GM18511 (cell line): ENCODE results near the gene EMD.

Experiments
- ATAC-seq: cut with Tn5 transposase; IDR thresholded peaks from one replicate; pipeline ENCODE4 v1.9.1; 2021; ENCODE audit warnings: mild to moderate bottlenecking, moderate library complexity; ENCODE audit not compliant: unreplicated experiment

EMD gene

GRCh38 chrX:154355094-154355775 is 23.9 kb upstream of the EMD start:
- ATAC-seq: no peak

GRCh38 chrX:154355776-154356140 is 23.3 kb upstream of the EMD start:
- ATAC-seq: no peak

DNA sequence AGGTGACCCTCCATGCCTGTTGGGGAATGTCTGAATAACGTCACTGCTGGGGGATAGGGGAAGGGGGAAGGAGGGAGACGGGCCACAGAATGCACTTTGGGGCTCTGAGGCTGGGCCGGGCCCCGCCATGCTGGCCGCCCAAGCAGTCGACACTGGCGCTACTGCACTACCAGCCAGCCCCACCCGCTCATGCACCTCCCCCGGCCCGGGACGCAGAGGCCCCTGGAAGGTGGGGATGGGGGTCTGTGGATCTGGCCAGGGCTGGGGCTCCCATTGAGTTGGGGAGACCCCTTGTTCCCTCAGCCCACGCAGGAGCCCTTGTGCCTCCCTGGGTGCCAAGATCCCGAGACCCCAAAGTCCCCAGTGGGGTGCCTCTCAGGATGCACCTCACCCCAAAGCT is 22.5 kb upstream of the EMD start:
- ATAC-seq: no peak

DNA sequence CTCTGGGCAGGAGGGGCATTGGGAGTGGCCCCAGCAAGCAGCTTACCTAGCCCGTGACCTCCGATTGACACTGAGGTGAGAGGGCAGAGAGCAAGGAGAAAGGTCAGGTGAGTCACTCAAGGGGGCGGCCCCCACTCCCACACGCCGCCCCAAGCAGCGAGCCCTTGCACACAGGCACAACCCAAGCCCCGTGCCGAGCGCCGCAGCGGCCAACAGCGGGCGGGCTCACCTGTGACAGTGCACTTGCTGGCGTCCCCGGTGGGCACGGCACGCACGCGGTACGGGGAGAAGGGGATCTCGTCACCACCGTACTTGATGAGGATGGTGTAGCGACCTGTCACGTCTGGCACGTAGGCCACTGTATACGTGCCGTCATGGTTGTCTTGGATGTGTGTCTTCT is 21.9 kb upstream of the EMD start:
- ATAC-seq: no peak

GRCh38 chrX:154358011-154358410 is 21.1 kb upstream of the EMD start:
- ATAC-seq: no peak

- ATAC-seq: no peak
Observed at GRCh38 chrX:154358829-154359228, 20.3 kb upstream of the EMD start.

GRCh38 chrX:154359362-154360154 is 19.5 kb upstream of the EMD start:
- no peak for ATAC-seq

DNA sequence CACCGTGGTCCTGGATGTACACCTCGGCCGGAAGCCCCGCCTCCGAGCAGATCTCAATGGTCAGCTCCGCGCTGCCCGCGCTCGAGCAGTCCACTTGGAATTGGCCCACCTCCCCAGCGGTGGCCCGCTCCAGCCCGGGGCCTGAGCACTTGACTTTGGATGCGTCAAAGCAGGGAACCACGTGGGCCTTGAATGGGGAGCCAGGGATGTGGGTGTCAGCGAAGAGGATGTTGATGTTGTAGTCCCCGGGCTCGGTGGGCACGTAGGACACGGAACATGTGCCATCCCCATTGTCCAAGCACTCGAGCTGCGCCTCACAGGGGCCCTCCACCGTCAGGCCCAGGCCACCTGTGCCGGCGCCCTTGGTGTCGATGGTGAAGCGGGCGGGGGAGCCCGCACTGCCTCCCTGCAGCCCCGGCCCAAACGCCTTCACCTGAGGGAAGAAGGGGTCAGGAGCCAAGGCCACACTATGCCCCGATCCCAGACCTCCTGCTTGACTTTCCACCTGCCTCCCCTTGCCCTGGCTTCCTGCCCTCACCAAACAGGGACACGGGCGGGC is 18.9 kb upstream of the EMD start:
- ATAC-seq: no peak

GRCh38 chrX:154362085-154362742 is 16.9 kb upstream of the EMD start:
- ATAC-seq: no peak

- ATAC-seq: no peak
Observed at GRCh38 chrX:154363706-154364439, 15.2 kb upstream of the EMD start.

- no peak for ATAC-seq
Observed at GRCh38 chrX:154365052-154365600, 14.0 kb upstream of the EMD start.

DNA sequence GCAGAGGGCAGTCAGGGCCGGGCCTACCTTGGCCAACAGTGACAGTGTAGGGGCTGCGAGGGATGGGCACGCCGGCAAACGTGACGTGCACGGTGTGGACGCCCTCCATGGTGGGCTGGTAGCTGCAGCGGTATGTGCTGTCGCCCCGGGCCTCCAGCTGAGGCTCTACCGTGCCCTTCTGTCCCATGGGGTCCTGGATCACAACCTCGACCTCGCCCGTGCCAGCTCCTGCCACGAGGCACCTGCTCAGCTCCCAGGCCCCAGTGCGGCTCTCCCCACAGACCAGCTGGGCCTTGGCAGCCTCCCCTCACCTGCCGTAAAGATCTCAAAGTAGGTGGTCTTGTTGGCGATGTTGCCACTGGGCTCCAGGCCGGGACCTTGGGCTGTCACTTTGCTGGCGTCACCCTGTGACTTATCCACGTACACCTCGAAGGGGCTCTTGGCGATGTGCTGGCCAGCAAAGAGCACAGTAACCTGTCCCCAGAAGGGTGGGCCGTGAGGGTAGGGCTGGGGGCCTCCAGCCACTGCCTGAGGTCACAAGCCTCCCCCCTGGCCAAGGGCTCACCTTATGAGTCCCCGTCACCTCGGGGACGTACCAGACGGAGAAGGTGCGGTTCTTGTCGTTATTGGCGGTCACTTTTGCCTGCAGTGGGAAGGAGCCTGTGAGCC is 13.0 kb upstream of the EMD start:
- no peak for ATAC-seq

DNA sequence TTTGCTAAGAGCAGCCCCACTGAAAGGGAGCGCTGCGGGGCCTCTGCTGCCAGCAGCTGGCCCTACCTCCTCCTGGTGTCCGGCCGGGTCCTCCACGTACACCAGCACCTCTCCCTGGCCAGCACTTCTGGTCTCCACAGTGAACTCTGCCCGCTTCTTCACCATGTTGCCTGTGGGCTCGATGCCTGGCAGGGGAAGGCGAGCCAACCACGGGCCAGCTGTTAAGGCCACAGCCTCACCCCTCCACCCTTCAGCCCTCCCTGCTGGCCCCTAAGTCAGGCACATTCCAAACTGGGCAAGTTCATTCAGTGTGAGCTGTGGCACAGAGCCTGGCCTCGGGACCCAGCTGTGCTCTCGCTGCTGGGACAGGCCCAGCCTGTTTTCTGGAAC is 12.4 kb upstream of the EMD start:
- no peak for ATAC-seq

GRCh38 chrX:154367474-154368308 is 11.4 kb upstream of the EMD start:
- no peak for ATAC-seq

DNA sequence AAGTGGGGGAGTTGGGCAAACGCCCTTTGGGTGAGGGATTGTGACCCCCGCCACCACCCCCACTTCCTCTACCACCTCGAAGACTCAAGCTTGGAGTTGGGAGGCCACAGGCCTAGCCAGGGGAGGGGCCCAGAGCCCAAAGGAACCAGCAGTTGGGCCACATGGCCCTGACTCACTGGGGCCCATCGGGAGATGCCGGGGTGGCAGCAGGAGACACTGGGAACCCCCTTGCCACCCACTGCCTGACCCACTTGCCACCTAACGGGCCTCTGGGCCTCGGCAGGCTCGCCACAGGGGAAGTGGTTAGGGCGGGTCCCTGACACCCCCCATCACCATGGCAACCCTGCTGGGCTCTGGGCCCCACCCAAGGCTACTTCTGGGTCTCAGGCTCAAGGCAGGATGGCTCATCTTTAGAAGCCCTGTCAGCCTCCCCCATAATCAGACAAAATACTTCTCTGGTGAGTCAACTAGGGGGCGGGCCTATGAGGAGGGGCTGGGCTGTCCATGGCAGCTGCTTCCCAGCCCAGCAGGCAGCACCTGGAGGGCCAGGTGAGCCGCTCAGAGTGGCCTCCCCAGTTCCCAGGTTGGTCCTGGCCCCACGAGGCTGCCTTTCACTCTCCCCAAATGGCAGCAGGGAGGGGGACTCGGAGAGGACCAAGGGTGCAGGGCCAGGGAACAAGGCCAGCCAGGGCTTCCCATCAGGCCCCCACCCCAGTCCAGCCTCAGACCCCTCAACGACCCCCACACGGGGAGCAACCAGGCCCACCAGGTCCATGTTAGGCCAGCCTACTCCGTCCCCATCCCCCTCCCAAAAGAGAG is 10.3 kb upstream of the EMD start:
- peak; percentile 40 for ATAC-seq

DNA sequence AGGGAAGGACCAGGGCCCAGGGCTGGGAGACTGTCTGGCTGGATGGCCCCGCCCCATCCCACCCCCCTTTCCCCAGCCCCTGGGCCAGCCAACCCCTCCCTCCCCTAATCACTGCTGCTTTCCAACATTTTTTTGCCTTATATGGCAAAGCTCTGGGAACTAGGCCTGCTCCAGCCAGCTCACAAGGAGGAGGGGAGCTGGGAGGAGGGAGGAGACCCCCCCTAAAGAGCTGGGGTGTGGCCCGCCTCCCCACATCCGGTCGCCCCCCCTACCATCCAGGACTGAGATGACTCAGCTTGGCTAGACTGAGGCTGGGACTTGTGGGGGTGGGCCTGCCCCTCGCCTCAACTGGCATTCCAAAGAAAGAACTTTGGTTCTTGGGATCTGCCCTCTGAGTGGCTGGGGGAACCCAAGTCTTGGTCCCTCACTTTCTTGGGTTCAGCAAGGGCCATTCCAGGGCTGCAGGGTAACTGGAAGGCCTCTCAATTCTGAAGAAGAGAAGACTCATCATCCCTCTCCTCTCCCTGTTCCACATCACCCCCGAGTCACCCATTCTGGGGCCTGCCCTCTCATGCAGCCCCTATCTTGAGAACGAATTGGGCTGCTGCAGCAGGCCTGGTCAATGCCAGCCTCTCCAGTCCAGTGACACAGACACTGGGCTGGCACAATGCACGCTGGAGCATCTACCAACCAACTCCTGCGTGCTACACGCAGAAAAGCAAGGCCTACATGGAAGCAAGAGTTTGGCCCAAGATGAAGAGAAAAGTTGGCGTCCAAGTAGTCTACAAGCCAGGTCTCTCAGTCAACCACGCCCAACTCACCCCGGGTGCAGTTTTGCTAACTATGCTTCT is 9.4 kb upstream of the EMD start:
- no peak for ATAC-seq

DNA sequence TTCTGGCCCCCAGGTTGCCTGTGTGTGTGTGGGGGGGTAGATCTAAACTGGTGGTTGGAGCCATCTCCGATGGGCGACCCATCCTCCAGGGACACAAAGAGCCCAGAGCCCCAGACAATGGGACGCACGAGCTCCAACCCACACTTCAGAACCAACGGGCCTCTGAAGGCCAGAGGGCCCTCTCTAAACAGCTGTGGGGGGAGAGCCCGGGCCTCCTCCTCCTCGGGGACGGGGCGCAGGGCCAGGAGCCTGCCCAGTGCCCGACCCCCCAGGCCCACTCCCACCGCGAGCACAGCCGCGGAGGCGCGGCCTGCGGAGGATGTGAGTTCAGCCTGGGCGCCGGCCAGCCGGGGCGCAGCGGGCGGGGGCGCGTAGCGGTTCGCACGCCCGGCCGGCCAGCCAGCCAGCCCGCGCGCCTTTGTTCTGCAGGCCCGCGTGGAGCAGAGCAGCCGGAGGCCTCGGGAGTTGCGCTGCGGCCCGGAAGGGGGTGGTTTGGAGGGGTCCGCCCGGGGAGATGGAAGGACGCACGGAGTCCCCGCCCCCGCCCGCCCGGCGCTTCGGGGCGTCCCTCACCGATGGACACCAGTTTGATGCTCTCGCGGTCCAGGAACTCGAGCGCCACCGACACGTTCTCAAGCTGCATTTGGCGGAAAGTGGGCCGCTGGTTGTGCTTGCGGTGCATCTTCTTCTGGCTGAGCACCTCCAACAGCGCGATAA is 8.6 kb upstream of the EMD start:
- no peak for ATAC-seq
